Gastroesophageal sphincter (tissue), 3 donors: ENCODE data around the gene ERBB2.

Experiments
- CTCF ChIP-seq, 4 experiments: fragments of 200-600 bp in 2 of 4; fragments of 450-650 bp in 2 of 4; sonication (generic) in 1 of 4; IDR thresholded peaks; one replicate each; pipeline ENCODE4 v1.5.1; 2017 to 2019; ENCODE audit warnings: antibody characterized with exemption in 4 of 4, mild to moderate bottlenecking in 2 of 4, moderate library complexity in 2 of 4
- EP300 ChIP-seq: sonication (generic); formaldehyde crosslinking; IDR thresholded peaks from one replicate; pipeline ENCODE4 v1.6.1; 2017; ENCODE audit warnings: antibody characterized with exemption, mild to moderate bottlenecking
- POLR2A ChIP-seq, 2 donors: fragments of 450-650 bp; IDR thresholded peaks; one replicate each; pipeline ENCODE4 v1.6.1; 2017; ENCODE audit warnings: antibody characterized with exemption in 2 of 2, mild to moderate bottlenecking in 2 of 2, moderate library complexity in 1 of 2

GRCh38 chr17:39767147-39767546 lies 67.3 kb downstream of the ERBB2 start:
- TF ChIP-seq EP300 (no peak), CTCF (IDR thresholded peaks at IDR 0.05) (no peak), POLR2A (IDR thresholded peaks at IDR 0.05) (no peak)
